WTC11 (cell line): ENCODE data around the gene C10orf71. TPM values are rescaled to one million over a fixed set of nuclear protein-coding genes. Genes with fewer than 3 reads are reported as not detected.

Experiments used
- ATAC-seq: fragments of 200-7000 bp; cut with Tn5 transposase; 2 replicates; pipeline ENCODE4 v1.10.0; 2021; ENCODE audit warnings: mild to moderate bottlenecking, moderate library complexity
- CTCF ChIA-PET: fragments of 300-600 bp; sonication (Branson Sonifier 250); formaldehyde crosslinking; loops from one replicate; lab custom pipeline; 2021; ENCODE audit warnings: antibody characterized with exemption; lab: Charles Lee
- POLR2A ChIA-PET: fragments of 350-600 bp; sonication (Branson Sonifier 250); formaldehyde crosslinking; loops from one replicate; lab custom pipeline; 2021; ENCODE audit warnings: antibody characterized with exemption; lab: Charles Lee
- DNase-seq: peaks from one replicate; pipeline ENCODE4 v3.0.0; 2021; ENCODE audit warnings: low spot score
- H3K27ac Mint-ChIP-seq: 2 replicates; pipeline ENCODE4 v1.8.0; 2021; ENCODE audit warnings: mixed read lengths
- H3K27me3 Mint-ChIP-seq: 2 replicates; pipeline ENCODE4 v1.8.0; 2021; ENCODE audit warnings: low read depth, mild to moderate bottlenecking, moderate library complexity, mixed read lengths
- H3K36me3 Mint-ChIP-seq: 2 replicates; pipeline ENCODE4 v1.8.0; 2021; ENCODE audit warnings: mixed read lengths
- H3K4me1 Mint-ChIP-seq: 2 replicates; pipeline ENCODE4 v1.8.0; 2022; ENCODE audit warnings: mixed read lengths
- H3K4me3 Mint-ChIP-seq: 2 replicates; pipeline ENCODE4 v1.8.0; 2021; ENCODE audit warnings: mild to moderate bottlenecking, moderate library complexity, mixed read lengths
- H3K9me3 Mint-ChIP-seq: 2 replicates; pipeline ENCODE4 v1.8.0; 2021; ENCODE audit warnings: mixed read lengths
- CBFB ChIP-seq: sonication (generic); formaldehyde crosslinking; IDR thresholded peaks from 2 replicates; pipeline ENCODE4 v1.8.1; 2022; ENCODE audit warnings: mild to moderate bottlenecking, low read depth, missing genetic modification reagents
- CDX4 ChIP-seq: fragments of 250-450 bp; sonication (Bioruptor Pico); IDR thresholded peaks from 2 replicates; pipeline ENCODE4 v1.9.0; 2021; ENCODE audit warnings: moderate library complexity, mild to moderate bottlenecking, inconsistent platforms, borderline replicate concordance
- CREM ChIP-seq: sonication (generic); formaldehyde crosslinking; IDR thresholded peaks from 2 replicates; pipeline ENCODE4 v1.8.1; 2022; ENCODE audit warnings: mild to moderate bottlenecking, missing genetic modification reagents, moderate library complexity
- E2F5 ChIP-seq: sonication (generic); formaldehyde crosslinking; IDR thresholded peaks from 2 replicates; pipeline ENCODE4 v1.8.1; 2022; ENCODE audit warnings: mild to moderate bottlenecking, moderate library complexity, missing genetic modification reagents
- ETV6 ChIP-seq: sonication (generic); formaldehyde crosslinking; IDR thresholded peaks from 2 replicates; pipeline ENCODE4 v1.8.1; 2022; ENCODE audit warnings: mild to moderate bottlenecking, missing genetic modification reagents
- FOXK1 ChIP-seq: sonication (generic); formaldehyde crosslinking; IDR thresholded peaks from 2 replicates; pipeline ENCODE4 v1.8.0; 2022; ENCODE audit warnings: mild to moderate bottlenecking, moderate library complexity, missing genetic modification reagents
- FOXP4 ChIP-seq: sonication (generic); formaldehyde crosslinking; IDR thresholded peaks from 2 replicates; pipeline ENCODE4 v1.8.0; 2022; ENCODE audit warnings: mild to moderate bottlenecking, missing genetic modification reagents
- NFYB ChIP-seq: sonication (generic); formaldehyde crosslinking; conservative IDR thresholded peaks from 2 replicates; pipeline ENCODE4 v1.8.0; 2022; ENCODE audit warnings: low read depth, missing genetic modification reagents
- PRDM15 ChIP-seq: sonication (generic); formaldehyde crosslinking; IDR thresholded peaks from 2 replicates; pipeline ENCODE4 v1.8.0; 2022; ENCODE audit warnings: missing genetic modification reagents
- SOX15 ChIP-seq: fragments of 250-450 bp; sonication (Bioruptor Pico); IDR thresholded peaks from 2 replicates; pipeline ENCODE4 v1.9.0; 2021; ENCODE audit warnings: mild to moderate bottlenecking
- STAT6 ChIP-seq: sonication (generic); formaldehyde crosslinking; conservative IDR thresholded peaks from 2 replicates; pipeline ENCODE4 v1.8.1; 2023; ENCODE audit warnings: mild to moderate bottlenecking, low read depth, missing genetic modification reagents, moderate library complexity
- TEAD1 ChIP-seq: sonication (generic); formaldehyde crosslinking; IDR thresholded peaks from 2 replicates; pipeline ENCODE4 v1.8.0; 2022; ENCODE audit warnings: mild to moderate bottlenecking, missing genetic modification reagents
- TP53 ChIP-seq: sonication (generic); formaldehyde crosslinking; IDR thresholded peaks from 2 replicates; pipeline ENCODE4 v1.8.1; 2023; ENCODE audit warnings: mild to moderate bottlenecking, missing genetic modification reagents
- ZMAT4 ChIP-seq: fragments of 250-450 bp; sonication (Bioruptor Pico); IDR thresholded peaks from 2 replicates; pipeline ENCODE4 v1.9.0; 2021; ENCODE audit warnings: mild to moderate bottlenecking
- ZNF121 ChIP-seq: sonication (generic); formaldehyde crosslinking; IDR thresholded peaks from 2 replicates; pipeline ENCODE4 v1.8.0; 2023; ENCODE audit warnings: missing genetic modification reagents
- ZSCAN18 ChIP-seq: fragments of 250-450 bp; sonication (Bioruptor Pico); IDR thresholded peaks from 2 replicates; pipeline ENCODE4 v2.1.2; 2022; ENCODE audit warnings: mild to moderate bottlenecking, moderate library complexity
- total RNA-seq: library from RNA; stranded (reverse); gene quantifications from 3 replicates; pipeline ENCODE4 v1.2.3, GENCODE V29; 2021

C10orf71 gene
- total RNA-seq, 1 experiment from 2014 or later: not detected

GRCh38 chr10:49255883-49256282, 43.1 kb upstream of the C10orf71 start (continued):
- TF ChIP-seq ETV6 (CRISPR knock-in tag) (no peak), FOXP4 (CRISPR knock-in tag) (no peak), NFYB (no peak), ZNF121 (no peak), STAT6 (CRISPR knock-in tag) (no peak), PRDM15 (CRISPR knock-in tag) (no peak), CBFB (CRISPR knock-in tag) (no peak), TEAD1 (CRISPR knock-in tag) (no peak), FOXK1 (no peak)

GRCh38 chr10:49257154-49257553, 41.8 kb upstream of the C10orf71 start:
- Mint-ChIP-seq H3K36me3 (no peaks in the 10 kb centered on the region), H3K9me3 (peaks cover 10% of the 10 kb centered on the region), H3K4me3 (no peak overlapping the region), H3K27ac (no peak overlapping the region), H3K27me3 (no peaks in the 10 kb centered on the region), H3K4me1 (no peaks in the 10 kb centered on the region)
- DNase-seq (no peak), ATAC-seq (no peak)
- CTCF ChIA-PET: no interaction called here
- TF ChIP-seq CBFB (CRISPR knock-in tag) (no peak), SOX15 (CRISPR knock-in tag) (no peak), ZMAT4 (CRISPR knock-in tag) (no peak), CREM (CRISPR knock-in tag) (no peak)
- POLR2A ChIA-PET: no interaction called here

GRCh38 chr10:49257626-49258349, 41.2 kb upstream of the C10orf71 start:
- no peak for ATAC-seq
- Mint-ChIP-seq H3K27me3 (no peaks in the 10 kb centered on the region), H3K4me3 (no peak overlapping the region), H3K4me1 (no peaks in the 10 kb centered on the region), H3K9me3 (peaks cover 4% of the 10 kb centered on the region), H3K36me3 (no peaks in the 10 kb centered on the region), H3K27ac (no peak overlapping the region)
- ChIA-PET POLR2A (interaction anchor here (0.5 kb wide), 1 partner anchor 82 kb away, joined by 4 read pairs; no protein-coding TSS in a partner anchor), CTCF (no interaction called here)
- no peak for DNase-seq
- TF ChIP-seq ZSCAN18 (CRISPR knock-in tag) (no peak), TP53 (CRISPR knock-in tag) (no peak), E2F5 (CRISPR knock-in tag) (no peak), CDX4 (no peak)
